OCI-LY7 (cell line): ENCODE data around the gene SEZ6L. TPM values are rescaled to one million over a fixed set of nuclear protein-coding genes. Genes with fewer than 3 reads are reported as not detected.

ENCODE experiments used
- BruUV-seq: library from RNA; stranded (reverse); fragments of 400-500 nt; replicated peaks from 2 replicates; lab custom pipeline; 2021; lab: Mats Ljungman, UMichigan
- CTCF ChIA-PET: fragments of 300-600 bp; sonication (Branson Sonifier 250); formaldehyde crosslinking; loops from one replicate; lab custom pipeline; 2022; ENCODE audit warnings: antibody characterized with exemption; ENCODE audit not compliant: unreplicated experiment; lab: Charles Lee
- POLR2A ChIA-PET: fragments of 300-600 bp; sonication (Branson Sonifier 250); formaldehyde crosslinking; loops from one replicate; lab custom pipeline; 2022; ENCODE audit warnings: antibody characterized with exemption; lab: Charles Lee
- DNase-seq: peaks from one replicate; pipeline ENCODE4 v3.0.0-alpha.2; 2015; ENCODE audit warnings: low spot score
- H2AFZ ChIP-seq: fragments of 200-600 bp; sonication (generic), shearing (Covaris generic); 2 replicates; pipeline ENCODE4 v1.6.1; 2014; ENCODE audit warnings: mild to moderate bottlenecking, antibody characterized with exemption, low read length, moderate library complexity
- H3K27ac ChIP-seq: fragments of 200-600 bp; sonication (generic); 2 replicates; pipeline ENCODE4 v1.5.1; 2014; ENCODE audit warnings: mixed run types, low read depth, mild to moderate bottlenecking, moderate library complexity, low read length, inconsistent platforms; ENCODE audit not compliant: poor library complexity, severe bottlenecking
- H3K36me3 ChIP-seq: fragments of 200-600 bp; sonication (generic); 2 replicates; pipeline ENCODE4 v1.6.1; 2014; ENCODE audit warnings: mild to moderate bottlenecking, antibody characterized with exemption, low read length, moderate library complexity, mixed read lengths; ENCODE audit not compliant: insufficient read depth
- H3K4me1 ChIP-seq: fragments of 200-600 bp; sonication (generic); 2 replicates; pipeline ENCODE4 v1.5.1; 2014; ENCODE audit warnings: mild to moderate bottlenecking, low read length; ENCODE audit not compliant: insufficient read depth, poor library complexity, severe bottlenecking
- H3K4me2 ChIP-seq: fragments of 200-600 bp; sonication (generic); 2 replicates; pipeline ENCODE4 v1.6.1; 2014; ENCODE audit warnings: mild to moderate bottlenecking, low read length
- H3K4me3 ChIP-seq: fragments of 200-600 bp; sonication (generic); 2 replicates; pipeline ENCODE4 v1.5.1; 2014; ENCODE audit warnings: mild to moderate bottlenecking, low read depth, low read length; ENCODE audit not compliant: poor library complexity, severe bottlenecking
- H3K79me2 ChIP-seq: fragments of 200-600 bp; sonication (generic); 2 replicates; pipeline ENCODE4 v1.6.1; 2016; ENCODE audit warnings: low read depth, mild to moderate bottlenecking, low read length, moderate library complexity, mixed read lengths; ENCODE audit not compliant: insufficient read depth
- H3K9me2 ChIP-seq: fragments of 200-600 bp; sonication (generic); 2 replicates; pipeline ENCODE4 v1.6.1; 2016; ENCODE audit warnings: mild to moderate bottlenecking, low read length, mixed read lengths; ENCODE audit not compliant: insufficient read depth
- H3K9me3 ChIP-seq: fragments of 200-600 bp; sonication (generic); 2 replicates; pipeline ENCODE4 v1.6.1; 2014; ENCODE audit warnings: mild to moderate bottlenecking, mixed run types, low read length, mixed read lengths
- H4K20me1 ChIP-seq: fragments of 200-600 bp; sonication (generic); 2 replicates; pipeline ENCODE4 v1.6.1; 2014; ENCODE audit warnings: mild to moderate bottlenecking, antibody characterized with exemption, low read length, moderate library complexity, mixed read lengths; ENCODE audit not compliant: insufficient read depth
- EZH2phosphoT487 ChIP-seq: fragments of 200-600 bp; sonication (generic); IDR thresholded peaks from 2 replicates; pipeline ENCODE4 v1.6.1; 2018; ENCODE audit warnings: low read depth, borderline replicate concordance, mild to moderate bottlenecking, mixed run types, antibody characterized with exemption, low read length, moderate library complexity, mixed read lengths
- intact Hi-C: fragments of 100-400 bp; cut with micrococcal nuclease; formaldehyde crosslinking; loops from one replicate; pipeline ENCODE4 v1.10.0; 2022; ENCODE audit not compliant: unreplicated experiment
- total RNA-seq, 2 experiments: library from RNA; depleted of rRNA in 1 of 2; stranded (reverse); fragments of >200 nt in 1 of 2; shearing (Covaris generic) in 1 of 2; gene quantifications; 2 replicates each; pipeline ENCODE4 v1.2.3, GENCODE V29; 2014 to 2022
- TF ChIP-seq, protein P1 (sequence below): fragments of 200-600 bp; sonication (generic); conservative IDR thresholded peaks from 2 replicates; pipeline ENCODE4 v1.5.1; 2014; ENCODE audit warnings: mild to moderate bottlenecking, antibody characterized with exemption, low read length, moderate library complexity, mixed read lengths

SEZ6L gene
- total RNA-seq, 2 experiments from 2014 or later = not detected

DNA sequence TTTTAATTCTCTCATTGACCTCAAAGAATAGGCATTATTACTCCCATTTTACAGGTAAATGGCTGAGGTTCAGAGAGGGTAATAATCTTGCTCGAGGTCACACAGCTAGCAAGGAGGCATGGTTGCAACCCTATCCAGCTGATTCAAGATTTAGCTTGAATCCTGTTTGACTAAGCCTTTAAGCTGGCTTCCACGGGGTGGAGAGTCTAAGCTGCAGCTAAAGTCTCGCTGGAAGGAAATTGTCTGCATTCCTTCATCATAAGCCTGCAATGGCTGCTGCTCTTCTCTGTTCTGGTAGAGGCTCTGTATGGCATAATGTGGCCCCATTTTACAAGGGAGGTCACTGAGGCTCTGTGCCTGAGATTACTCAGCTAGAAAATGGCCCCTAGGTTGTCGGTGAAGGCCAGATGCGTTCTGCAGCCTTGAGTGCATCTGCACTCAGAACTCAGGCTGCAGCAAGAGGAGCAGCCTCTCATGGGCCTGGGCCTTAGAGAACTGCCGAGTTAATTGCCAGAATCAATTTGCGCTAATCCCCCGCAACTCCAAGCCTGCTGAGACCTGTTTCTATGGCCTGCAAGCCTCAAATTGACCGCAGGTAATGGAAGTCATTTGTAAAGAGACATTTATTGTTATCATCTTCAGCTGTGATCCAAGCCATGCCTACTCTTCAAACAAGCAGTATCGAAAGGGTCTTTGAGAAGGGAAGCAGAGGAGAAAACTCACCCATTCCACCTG lies 44.1 kb upstream of the SEZ6L start:
- Histone ChIP-seq H3K4me2 (no peak overlapping the region), H3K36me3 (no peaks in the 10 kb centered on the region), H3K9me3 (no peaks in the 10 kb centered on the region), H3K4me3 (no peak overlapping the region), H2AFZ (no peak overlapping the region), H4K20me1 (no peaks in the 10 kb centered on the region), H3K79me2 (no peaks in the 10 kb centered on the region), H3K9me2 (no peaks in the 10 kb centered on the region), H3K4me1 (no peaks in the 10 kb centered on the region), H3K27ac (no peak overlapping the region)
- no peak for TF ChIP-seq EZH2phosphoT487
- TF ChIP-seq, protein P1, sequence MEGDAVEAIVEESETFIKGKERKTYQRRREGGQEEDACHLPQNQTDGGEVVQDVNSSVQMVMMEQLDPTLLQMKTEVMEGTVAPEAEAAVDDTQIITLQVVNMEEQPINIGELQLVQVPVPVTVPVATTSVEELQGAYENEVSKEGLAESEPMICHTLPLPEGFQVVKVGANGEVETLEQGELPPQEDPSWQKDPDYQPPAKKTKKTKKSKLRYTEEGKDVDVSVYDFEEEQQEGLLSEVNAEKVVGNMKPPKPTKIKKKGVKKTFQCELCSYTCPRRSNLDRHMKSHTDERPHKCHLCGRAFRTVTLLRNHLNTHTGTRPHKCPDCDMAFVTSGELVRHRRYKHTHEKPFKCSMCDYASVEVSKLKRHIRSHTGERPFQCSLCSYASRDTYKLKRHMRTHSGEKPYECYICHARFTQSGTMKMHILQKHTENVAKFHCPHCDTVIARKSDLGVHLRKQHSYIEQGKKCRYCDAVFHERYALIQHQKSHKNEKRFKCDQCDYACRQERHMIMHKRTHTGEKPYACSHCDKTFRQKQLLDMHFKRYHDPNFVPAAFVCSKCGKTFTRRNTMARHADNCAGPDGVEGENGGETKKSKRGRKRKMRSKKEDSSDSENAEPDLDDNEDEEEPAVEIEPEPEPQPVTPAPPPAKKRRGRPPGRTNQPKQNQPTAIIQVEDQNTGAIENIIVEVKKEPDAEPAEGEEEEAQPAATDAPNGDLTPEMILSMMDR = no peak
- intact Hi-C loops = no loop called here
- ChIA-PET CTCF (no interaction called here), POLR2A (no interaction called here)
- no TSS peak for BruUV-seq
- DNase-seq = no peak

DNA sequence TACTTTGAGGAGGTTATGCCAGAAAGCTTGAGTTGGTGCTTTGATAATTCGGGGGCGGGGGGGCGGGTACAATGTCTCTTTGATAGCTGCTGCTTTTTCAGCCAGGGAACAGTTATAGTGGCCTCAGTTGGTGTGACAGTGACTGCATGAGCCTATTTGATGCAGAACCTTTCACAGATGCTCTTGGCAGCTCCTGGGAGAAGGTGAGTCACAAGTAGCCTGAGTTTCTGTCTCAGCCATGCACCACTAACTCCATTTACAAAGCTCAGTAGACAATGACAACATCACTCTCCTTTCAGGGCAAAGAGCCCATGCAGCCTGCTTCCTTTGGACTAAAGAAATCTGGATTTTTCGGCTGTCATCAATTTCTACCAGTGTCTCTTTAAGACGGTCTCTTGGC lies 42.1 kb upstream of the SEZ6L start:
- no peaks in the 10 kb centered on the region for H3K9me3 ChIP-seq
- intact Hi-C loops = no loop called here
- TF ChIP-seq EZH2phosphoT487 = no peak
- TF ChIP-seq, protein P1 = no peak
- no peaks in the 10 kb centered on the region for H3K9me2 ChIP-seq
- H2AFZ ChIP-seq = no peak overlapping the region
- DNase-seq = no peak
- CTCF ChIA-PET = no interaction called here
- H4K20me1 ChIP-seq = no peaks in the 10 kb centered on the region
- no TSS peak for BruUV-seq
- H3K4me1 ChIP-seq = no peaks in the 10 kb centered on the region
- no peak overlapping the region for H3K27ac ChIP-seq
- no peak overlapping the region for H3K4me3 ChIP-seq
- H3K4me2 ChIP-seq = no peak overlapping the region
- no peaks in the 10 kb centered on the region for H3K36me3 ChIP-seq
- H3K79me2 ChIP-seq = no peaks in the 10 kb centered on the region
- POLR2A ChIA-PET = interaction anchor here (1.0 kb wide), 1 partner anchor 20 kb away, joined by 3 read pairs; no protein-coding TSS in a partner anchor

DNA sequence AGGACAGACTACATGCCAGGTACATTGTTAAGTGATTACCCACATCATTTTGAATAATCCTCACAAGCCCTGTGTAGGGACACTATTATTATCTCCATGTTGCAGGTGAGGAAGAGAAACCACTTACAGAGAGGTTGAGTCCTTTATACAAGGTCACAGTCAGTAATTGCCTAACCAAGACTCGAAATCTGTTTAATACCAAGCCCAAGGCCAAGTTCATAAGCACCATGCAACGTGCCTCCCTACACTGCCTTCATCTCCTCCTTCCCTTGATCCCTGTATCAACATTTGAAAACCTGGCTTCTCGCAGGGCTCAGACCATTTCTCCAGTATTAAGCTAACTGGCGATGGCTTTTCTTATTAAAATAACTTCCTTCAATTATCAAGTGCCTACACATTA lies 41.7 kb upstream of the SEZ6L start:
- Histone ChIP-seq H4K20me1 (no peaks in the 10 kb centered on the region), H3K4me3 (no peak overlapping the region), H3K36me3 (no peaks in the 10 kb centered on the region), H3K9me2 (no peaks in the 10 kb centered on the region), H3K27ac (no peak overlapping the region), H3K4me2 (no peak overlapping the region), H2AFZ (no peak overlapping the region), H3K79me2 (no peaks in the 10 kb centered on the region), H3K4me1 (no peaks in the 10 kb centered on the region), H3K9me3 (no peaks in the 10 kb centered on the region)
- BruUV-seq = no TSS peak
- TF ChIP-seq EZH2phosphoT487 = no peak
- TF ChIP-seq, protein P1 = no peak
- ChIA-PET CTCF (no interaction called here), POLR2A (interaction anchor here (1.0 kb wide), 1 partner anchor 19 kb away, joined by 3 read pairs; no protein-coding TSS in a partner anchor)
- no peak for DNase-seq
- intact Hi-C loops = no loop called here
